HepG2 (cell line): ENCODE results near the gene SFTA2. TPM values are rescaled to one million over a fixed set of nuclear protein-coding genes. Genes with fewer than 3 reads are reported as not detected.

Experiments
- ATF2 ChIP-seq: sonication (generic); formaldehyde crosslinking; IDR thresholded peaks from 2 replicates; pipeline ENCODE4 v1.4.0; 2020; ENCODE audit warnings: missing genetic modification reagents
- ATF7 ChIP-seq, 2 experiments: fragments of 450-650 bp in 1 of 2; sonication (generic) in 1 of 2; formaldehyde crosslinking in 1 of 2; IDR thresholded peaks; 2 replicates each; pipeline versions ENCODE4 v1.4.0 to v1.6.1; 2016 to 2020; ENCODE audit warnings: antibody characterized with exemption in 1 of 2, mild to moderate bottlenecking in 1 of 2, missing genetic modification reagents in 1 of 2
- EEA1 ChIP-seq: sonication (generic); formaldehyde crosslinking; IDR thresholded peaks from 2 replicates; pipeline ENCODE4 v1.5.1; 2020; ENCODE audit warnings: mild to moderate bottlenecking, missing genetic modification reagents, borderline replicate concordance
- HCFC1 ChIP-seq: fragments of 150-350 bp; IDR thresholded peaks from 2 replicates; pipeline ENCODE4 v1.6.1; 2014; ENCODE audit warnings: low read depth, low read length
- RARA ChIP-seq: IDR thresholded peaks from 2 replicates; pipeline ENCODE4 v1.6.1; 2016; ENCODE audit warnings: missing genetic modification reagents, missing compliant biosample characterization
- RBM22 ChIP-seq: fragments of 200-400 bp; formaldehyde crosslinking; optimal IDR thresholded peaks from 2 replicates; pipeline ENCODE3; 2017; ENCODE audit warnings: mild to moderate bottlenecking, low read length, moderate library complexity
- SRSF4 ChIP-seq: fragments of 200-400 bp; formaldehyde crosslinking; IDR thresholded peaks from one replicate; pipeline ENCODE4 v1.6.1; 2018; ENCODE audit warnings: mild to moderate bottlenecking, low read depth, low read length, moderate library complexity; ENCODE audit not compliant: poor library complexity, severe bottlenecking
- ZNF251 ChIP-seq: sonication (generic); formaldehyde crosslinking; IDR thresholded peaks from 2 replicates; pipeline ENCODE4 v1.9.0; 2021; ENCODE audit warnings: mild to moderate bottlenecking, missing genetic modification reagents
- ZNF414 ChIP-seq: sonication (generic); formaldehyde crosslinking; IDR thresholded peaks from 2 replicates; pipeline ENCODE4 v1.5.0; 2020; ENCODE audit warnings: missing genetic modification reagents
- ZNF704 ChIP-seq: sonication (generic); formaldehyde crosslinking; IDR thresholded peaks from 2 replicates; pipeline ENCODE4 v1.8.1; 2023; ENCODE audit warnings: mild to moderate bottlenecking, inconsistent platforms, moderate library complexity, missing genetic modification reagents, borderline replicate concordance
- ZNF775 ChIP-seq: sonication (generic); formaldehyde crosslinking; IDR thresholded peaks from 2 replicates; pipeline ENCODE4 v1.4.0; 2020; ENCODE audit warnings: missing genetic modification reagents, mild to moderate bottlenecking, moderate library complexity, borderline replicate concordance
- ZNF792 ChIP-seq: IDR thresholded peaks from 2 replicates; pipeline ENCODE4 v1.6.1; 2016
- ZNF883 ChIP-seq: sonication (generic); formaldehyde crosslinking; IDR thresholded peaks from 2 replicates; pipeline ENCODE4 v1.5.1; 2020; ENCODE audit warnings: mild to moderate bottlenecking, missing genetic modification reagents; ENCODE audit errors: not compliant biosample characterization
- ZSCAN22 ChIP-seq: sonication (generic); formaldehyde crosslinking; IDR thresholded peaks from 2 replicates; pipeline ENCODE4 v1.4.0; 2020; ENCODE audit warnings: mild to moderate bottlenecking, missing genetic modification reagents
- polyA plus RNA-seq, 8 experiments: library from polyadenylated mRNA; depleted of rRNA in 3 of 8; stranded (reverse) in 7 of 8; unstranded in 1 of 8; fragments of >200 nt; fragmentation: Illumina TruSeq in 4 of 8; extraction: Trizol in 4 of 8; gene quantifications; 2 replicates each; pipeline versions ENCODE4 v1.2.1 to v1.2.3, GENCODE V29; 2011 to 2016; ENCODE audit warnings: low read depth in 4 of 8, missing spikeins in 1 of 8, mixed read lengths in 1 of 8; ENCODE audit not compliant: insufficient read depth in 1 of 8
- total RNA-seq, 5 experiments: library from RNA; depleted of rRNA; stranded (reverse); fragments of >200 nt; fragmentation: Illumina TruSeq; extraction: Trizol; gene quantifications; 2 replicates each; pipeline ENCODE4 v1.2.3, GENCODE V29; 2016; ENCODE audit warnings: low read depth in 1 of 5
- TF ChIP-seq, protein P1 (sequence below): sonication (generic); formaldehyde crosslinking; IDR thresholded peaks from 2 replicates; pipeline ENCODE4 v1.5.0; 2020; ENCODE audit warnings: missing genetic modification reagents

The SFTA2 gene
- total and polyA plus RNA-seq, 2 of the 13 experiments (the other 11 are each of a cell fraction or from before 2014, with no cell fraction given): not detected

DNA sequence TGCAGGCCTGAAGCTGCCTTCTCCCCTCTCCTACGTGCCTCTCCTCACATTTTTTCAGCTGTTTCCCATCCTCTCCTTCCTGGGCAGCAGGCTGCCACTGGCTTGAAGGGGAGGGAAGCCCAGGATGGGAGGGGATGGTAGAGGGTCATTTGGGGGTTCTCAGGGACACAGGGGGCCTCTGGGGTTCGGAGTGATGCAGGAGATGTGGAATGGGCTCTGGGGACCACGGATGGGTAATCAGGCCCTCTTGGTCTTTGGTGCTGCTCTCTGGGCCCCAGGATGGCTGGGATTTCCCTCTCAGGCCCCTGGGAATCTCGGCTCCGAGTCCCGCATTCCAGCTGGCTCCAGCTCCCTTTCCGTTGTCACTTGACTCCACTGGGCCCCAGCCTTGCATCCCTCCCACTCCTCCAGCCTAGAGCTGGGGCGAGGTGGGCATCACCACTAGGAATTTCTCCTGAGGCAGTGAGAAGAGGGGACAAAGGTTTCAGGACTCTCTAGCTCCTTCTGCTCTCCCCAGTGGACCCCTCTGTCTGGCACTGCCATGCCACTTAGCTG lies 49.7 kb downstream of the SFTA2 start (continued):
- TF ChIP-seq ATF7 (IDR thresholded peaks at IDR 0.05): no peak
- TF ChIP-seq ATF7 (CRISPR knock-in tag; IDR thresholded peaks at IDR 0.05): 0 out of 2 replicates have a peak, but pooled peaks have one; percentile 13
- no peak for TF ChIP-seq HCFC1
- TF ChIP-seq ZSCAN22 (CRISPR knock-in tag): no peak
- peak; percentile 65; the same call in 1 of the 2 replicates for TF ChIP-seq EEA1 (CRISPR knock-in tag)
- TF ChIP-seq ZNF775 (CRISPR knock-in tag): no peak
- TF ChIP-seq ATF2 (CRISPR knock-in tag): no peak
- no peak for TF ChIP-seq RARA (CRISPR knock-in tag)
- no peak for TF ChIP-seq ZNF704 (CRISPR knock-in tag)
- no peak for TF ChIP-seq ZNF251 (CRISPR knock-in tag)
- no peak for TF ChIP-seq SRSF4
- peak; percentile 23 for TF ChIP-seq ZNF883 (CRISPR knock-in tag)
- no peak for TF ChIP-seq ZNF792 (CRISPR knock-in tag)
- TF ChIP-seq RBM22: no peak
- TF ChIP-seq, protein P1, sequence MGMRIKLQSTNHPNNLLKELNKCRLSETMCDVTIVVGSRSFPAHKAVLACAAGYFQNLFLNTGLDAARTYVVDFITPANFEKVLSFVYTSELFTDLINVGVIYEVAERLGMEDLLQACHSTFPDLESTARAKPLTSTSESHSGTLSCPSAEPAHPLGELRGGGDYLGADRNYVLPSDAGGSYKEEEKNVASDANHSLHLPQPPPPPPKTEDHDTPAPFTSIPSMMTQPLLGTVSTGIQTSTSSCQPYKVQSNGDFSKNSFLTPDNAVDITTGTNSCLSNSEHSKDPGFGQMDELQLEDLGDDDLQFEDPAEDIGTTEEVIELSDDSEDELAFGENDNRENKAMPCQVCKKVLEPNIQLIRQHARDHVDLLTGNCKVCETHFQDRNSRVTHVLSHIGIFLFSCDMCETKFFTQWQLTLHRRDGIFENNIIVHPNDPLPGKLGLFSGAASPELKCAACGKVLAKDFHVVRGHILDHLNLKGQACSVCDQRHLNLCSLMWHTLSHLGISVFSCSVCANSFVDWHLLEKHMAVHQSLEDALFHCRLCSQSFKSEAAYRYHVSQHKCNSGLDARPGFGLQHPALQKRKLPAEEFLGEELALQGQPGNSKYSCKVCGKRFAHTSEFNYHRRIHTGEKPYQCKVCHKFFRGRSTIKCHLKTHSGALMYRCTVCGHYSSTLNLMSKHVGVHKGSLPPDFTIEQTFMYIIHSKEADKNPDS (CRISPR knock-in tag): peak; percentile 53; the same call in 1 of the 2 replicates
- peak; percentile 59; the same call in 1 of the 2 replicates for TF ChIP-seq ZNF414 (CRISPR knock-in tag)
